OCI-LY3 (cell line): ENCODE data around the gene VMP1.
A peak's percentile ranks its signal among the peaks of the same experiment; 100 is the strongest.

ENCODE experiments used
- H2AFZ ChIP-seq: fragments of 200-600, 300-600 bp; shearing (Covaris generic); 2 replicates; pipeline ENCODE4 v1.6.0; 2014; ENCODE audit warnings: antibody characterized with exemption, low read depth, low read length
- H3K27ac ChIP-seq: fragments of 200-600, 300-600 bp; sonication (generic); 2 replicates; pipeline ENCODE4 v1.5.1; 2014; ENCODE audit warnings: mild to moderate bottlenecking, low read length, moderate library complexity, mixed read lengths
- H3K27me3 ChIP-seq: fragments of 200-600, 300-600 bp; sonication (generic); 2 replicates; pipeline ENCODE4 v1.6.1; 2014; ENCODE audit warnings: low read depth, low read length, mixed read lengths
- H3K36me3 ChIP-seq: fragments of 200-600, 300-600 bp; sonication (generic); replicated peaks from 2 replicates; pipeline ENCODE3; 2014; ENCODE audit warnings: low read depth, low read length, mixed read lengths
- H3K4me1 ChIP-seq: fragments of 300-600, 200-600 bp; sonication (generic); 2 replicates; pipeline ENCODE4 v1.6.1; 2014; ENCODE audit warnings: low read length, mixed read lengths
- H3K4me2 ChIP-seq: fragments of 200-600, 300-600 bp; sonication (generic); 2 replicates; pipeline ENCODE4 v1.6.1; 2014; ENCODE audit warnings: low read length, mixed read lengths
- H3K4me3 ChIP-seq: fragments of 300-600, 200-600 bp; sonication (generic); 2 replicates; pipeline ENCODE4 v1.5.1; 2014; ENCODE audit warnings: antibody characterized with exemption, mild to moderate bottlenecking, low read length, moderate library complexity
- H3K79me2 ChIP-seq: fragments of 300-600, 200-600 bp; shearing (Covaris generic); 2 replicates; pipeline ENCODE4 v1.6.1; 2014; ENCODE audit warnings: mild to moderate bottlenecking, low read length, mixed read lengths
- H3K9ac ChIP-seq: fragments of 300-600, 200-600 bp; shearing (Covaris generic); 2 replicates; pipeline ENCODE4 v1.6.0; 2014; ENCODE audit warnings: mild to moderate bottlenecking, low read length, moderate library complexity
- H3K9me3 ChIP-seq: fragments of 200-600, 300-600 bp; shearing (Covaris generic); 2 replicates; pipeline ENCODE4 v1.6.1; 2014; ENCODE audit warnings: low read length, mixed read lengths; ENCODE audit not compliant: insufficient read depth
- H4K20me1 ChIP-seq: fragments of 200-600, 300-600 bp; sonication (generic); 2 replicates; pipeline ENCODE4 v1.6.1; 2016; ENCODE audit warnings: low read length, mixed read lengths; ENCODE audit not compliant: insufficient read depth
- EZH2phosphoT487 ChIP-seq: fragments of 200-600 bp; shearing (Covaris generic); IDR thresholded peaks from 2 replicates; pipeline ENCODE4 v1.6.1; 2018; ENCODE audit warnings: antibody characterized with exemption, mixed run types, low read depth
- TF ChIP-seq, protein P1 (sequence below): fragments of 200-600, 300-600 bp; sonication (generic); IDR thresholded peaks from 2 replicates; pipeline ENCODE4 v1.5.1; 2014; ENCODE audit warnings: antibody characterized with exemption, low read length, low read depth

VMP1 gene

DNA sequence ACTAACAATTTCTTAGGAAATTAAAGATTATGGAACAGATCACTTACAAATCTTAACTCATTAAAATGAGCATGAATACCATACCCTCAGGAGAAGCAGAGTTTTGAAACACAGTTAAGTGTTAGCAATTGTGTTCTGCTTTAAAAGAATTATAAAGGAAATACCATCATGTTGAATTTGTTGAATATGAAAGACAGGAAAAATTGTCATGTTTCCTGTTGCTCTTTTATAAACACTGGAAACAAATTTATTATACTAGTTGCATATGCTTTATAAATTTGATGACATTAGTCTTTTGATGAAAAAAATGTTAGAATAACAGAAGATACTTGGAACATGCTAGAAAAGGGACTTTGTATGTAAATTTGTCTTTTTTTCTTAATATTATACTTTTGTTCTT is 59.7 kb downstream of the VMP1 start:
- Histone ChIP-seq H2AFZ (no peak overlapping the region), H3K27me3 (no peaks in the 10 kb centered on the region), H3K9ac (no peak overlapping the region), H3K4me3 (no peak overlapping the region), H3K9me3 (no peaks in the 10 kb centered on the region), H3K36me3 (no peaks in the 10 kb centered on the region), H4K20me1 (no peaks in the 10 kb centered on the region), H3K79me2 (no peaks in the 10 kb centered on the region), H3K4me1 (peaks cover 15% of the 10 kb centered on the region), H3K27ac (no peak overlapping the region), H3K4me2 (no peak overlapping the region)
- TF ChIP-seq EZH2phosphoT487 = no peak
- TF ChIP-seq, protein P1, sequence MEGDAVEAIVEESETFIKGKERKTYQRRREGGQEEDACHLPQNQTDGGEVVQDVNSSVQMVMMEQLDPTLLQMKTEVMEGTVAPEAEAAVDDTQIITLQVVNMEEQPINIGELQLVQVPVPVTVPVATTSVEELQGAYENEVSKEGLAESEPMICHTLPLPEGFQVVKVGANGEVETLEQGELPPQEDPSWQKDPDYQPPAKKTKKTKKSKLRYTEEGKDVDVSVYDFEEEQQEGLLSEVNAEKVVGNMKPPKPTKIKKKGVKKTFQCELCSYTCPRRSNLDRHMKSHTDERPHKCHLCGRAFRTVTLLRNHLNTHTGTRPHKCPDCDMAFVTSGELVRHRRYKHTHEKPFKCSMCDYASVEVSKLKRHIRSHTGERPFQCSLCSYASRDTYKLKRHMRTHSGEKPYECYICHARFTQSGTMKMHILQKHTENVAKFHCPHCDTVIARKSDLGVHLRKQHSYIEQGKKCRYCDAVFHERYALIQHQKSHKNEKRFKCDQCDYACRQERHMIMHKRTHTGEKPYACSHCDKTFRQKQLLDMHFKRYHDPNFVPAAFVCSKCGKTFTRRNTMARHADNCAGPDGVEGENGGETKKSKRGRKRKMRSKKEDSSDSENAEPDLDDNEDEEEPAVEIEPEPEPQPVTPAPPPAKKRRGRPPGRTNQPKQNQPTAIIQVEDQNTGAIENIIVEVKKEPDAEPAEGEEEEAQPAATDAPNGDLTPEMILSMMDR = no peak

DNA sequence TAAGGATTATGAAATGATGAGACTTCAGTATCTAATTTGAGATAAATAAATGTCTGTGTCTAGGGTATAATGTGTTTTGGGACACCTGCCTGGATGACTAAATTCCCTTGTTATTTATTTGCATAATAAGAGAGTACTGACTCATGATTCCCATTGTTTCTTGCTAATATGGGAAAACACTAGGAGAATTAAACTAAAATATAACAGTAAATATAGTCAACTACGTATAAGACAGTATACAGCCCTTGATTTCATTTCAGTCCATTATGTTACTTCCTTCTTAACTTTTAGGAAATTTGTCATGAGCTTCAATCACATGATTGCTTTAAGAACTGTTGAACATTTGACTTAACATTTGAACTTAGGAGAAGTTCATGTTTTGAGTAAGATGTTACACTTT is 62.4 kb downstream of the VMP1 start:
- Histone ChIP-seq H4K20me1 (no peaks in the 10 kb centered on the region), H3K27ac (no peak overlapping the region), H3K4me3 (no peak overlapping the region), H2AFZ (no peak overlapping the region), H3K36me3 (no peaks in the 10 kb centered on the region), H3K79me2 (no peaks in the 10 kb centered on the region), H3K27me3 (no peaks in the 10 kb centered on the region), H3K9me3 (no peaks in the 10 kb centered on the region), H3K9ac (no peak overlapping the region), H3K4me2 (peak overlapping the region; percentile 5), H3K4me1 (peaks cover 8% of the 10 kb centered on the region)
- no peak for TF ChIP-seq EZH2phosphoT487
- TF ChIP-seq, protein P1 = no peak

DNA sequence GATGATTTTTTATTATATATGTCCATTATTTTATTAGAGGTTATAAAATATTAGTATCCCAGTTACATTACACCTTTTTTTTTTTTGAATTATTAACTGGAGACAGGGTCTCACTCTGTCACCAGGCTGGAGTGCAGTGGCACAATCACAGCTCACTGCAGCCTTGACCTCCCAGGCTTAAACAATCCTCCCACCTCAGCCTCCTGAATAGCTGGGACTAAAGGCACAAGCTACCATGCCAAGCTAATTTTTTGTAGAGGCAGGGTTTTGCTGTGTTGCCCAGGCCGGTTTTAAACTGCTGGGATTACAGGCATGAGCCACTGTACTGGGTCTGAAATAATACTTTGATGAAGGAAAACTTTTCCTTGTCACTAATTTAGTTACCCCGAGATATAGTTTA is 63.6 kb downstream of the VMP1 start:
- H3K9ac ChIP-seq = no peak overlapping the region
- H3K4me2 ChIP-seq = no peak overlapping the region
- H3K27me3 ChIP-seq = no peaks in the 10 kb centered on the region
- no peak overlapping the region for H2AFZ ChIP-seq
- no peaks in the 10 kb centered on the region for H4K20me1 ChIP-seq
- H3K4me3 ChIP-seq = no peak overlapping the region
- no peak for TF ChIP-seq EZH2phosphoT487
- TF ChIP-seq, protein P1 = no peak
- H3K27ac ChIP-seq = no peak overlapping the region
- H3K4me1 ChIP-seq = peaks cover 8% of the 10 kb centered on the region
- H3K9me3 ChIP-seq = no peaks in the 10 kb centered on the region
- H3K36me3 ChIP-seq = peaks cover 6% of the 10 kb centered on the region
- H3K79me2 ChIP-seq = no peaks in the 10 kb centered on the region

DNA sequence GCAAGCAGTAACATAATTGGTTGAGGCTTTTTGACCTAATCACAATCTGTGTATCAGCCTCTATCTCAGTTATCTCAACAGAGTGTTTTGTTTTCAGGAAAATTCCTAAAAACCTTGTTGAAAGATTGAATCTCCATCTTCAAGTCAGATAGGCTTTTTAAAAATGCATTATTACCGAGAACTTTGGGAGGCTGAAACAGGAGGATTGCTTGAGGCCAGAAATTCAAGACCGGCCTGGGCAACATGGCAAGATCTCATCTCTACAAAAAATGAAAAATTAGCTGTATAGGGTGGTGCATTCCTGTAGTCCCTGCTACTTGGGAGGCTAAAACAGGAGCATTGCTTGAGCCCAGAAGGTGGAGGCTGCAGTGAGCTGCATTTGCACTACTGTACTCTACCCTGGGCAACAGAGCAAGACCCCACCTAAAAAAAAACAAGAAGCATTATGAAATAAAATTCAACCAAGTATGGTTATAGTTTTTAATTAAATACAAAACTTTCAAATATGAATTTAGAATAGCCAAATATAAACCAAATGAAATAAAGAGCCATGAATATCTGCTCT is 68.4 kb downstream of the VMP1 start:
- Histone ChIP-seq H3K36me3 (peaks cover 18% of the 10 kb centered on the region), H3K4me3 (no peak overlapping the region), H3K4me1 (no peaks in the 10 kb centered on the region), H2AFZ (no peak overlapping the region), H3K4me2 (no peak overlapping the region), H3K9me3 (no peaks in the 10 kb centered on the region), H3K27me3 (no peaks in the 10 kb centered on the region), H3K27ac (no peak overlapping the region), H3K79me2 (no peaks in the 10 kb centered on the region), H4K20me1 (no peaks in the 10 kb centered on the region), H3K9ac (no peak overlapping the region)
- no peak for TF ChIP-seq EZH2phosphoT487
- TF ChIP-seq, protein P1 = no peak
